HepG2 (cell line): Measurements from ENCODE around the gene LIME1. TPM values are rescaled to one million over a fixed set of nuclear protein-coding genes. Genes with fewer than 3 reads are reported as not detected.

Source experiments
- ATAC-seq: fragments of 200-7000 bp; cut with Tn5 transposase; 3 replicates; pipeline ENCODE4 v1.9.1; 2020; ENCODE audit warnings: mild to moderate bottlenecking, moderate library complexity
- BruUV-seq: library from RNA; stranded (reverse); fragments of 400-500 nt; replicated peaks from 2 replicates; lab custom pipeline; 2021; lab: Mats Ljungman, UMichigan
- CTCF ChIA-PET: fragments of 300-600 bp; formaldehyde crosslinking; extraction: SDS; loops from one replicate; lab custom pipeline; 2021; ENCODE audit warnings: low total read pairs, inconsistent platforms, low intra/inter-chr PET ratio; lab: Yijun Ruan, JAX
- POLR2A ChIA-PET: fragments of 350-600 bp; sonication (Branson Sonifier 250); formaldehyde crosslinking; loops from one replicate; lab custom pipeline; 2020; ENCODE audit warnings: antibody characterized with exemption, inconsistent platforms; lab: Yijun Ruan, JAX
- DNase-seq: peaks from one replicate; pipeline ENCODE4 v3.0.0-alpha.2; 2015; ENCODE audit warnings: low spot score
- FAIRE-seq: peaks from 3 replicates; lab custom pipeline; 2011; peaks lifted over from hg19 to GRCh38; lab: Jason Lieb, UNC
- H2AFZ ChIP-seq: one replicate; pipeline ENCODE4 v1.6.1; 2011; ENCODE audit warnings: low read length, inconsistent platforms
- H3K27ac ChIP-seq: fragments of 300-600 bp; 3 replicates; pipeline ENCODE4 v1.8.0; 2011; ENCODE audit warnings: mixed run types, mild to moderate bottlenecking, mixed read lengths, low read length, inconsistent platforms; ENCODE audit not compliant: insufficient read depth; ENCODE audit errors: extremely low read length
- H3K27me3 ChIP-seq, 2 experiments: fragments of 200-600 bp in 1 of 2; 2 replicates in 1 of 2; 3 replicates in 1 of 2; pipeline versions ENCODE4 v1.6.0 to v1.8.0; 2011; ENCODE audit warnings: low read length in 2 of 2, mild to moderate bottlenecking in 2 of 2, moderate library complexity in 2 of 2, inconsistent platforms in 1 of 2; ENCODE audit not compliant: insufficient read depth in 2 of 2, control insufficient read depth in 1 of 2
- H3K36me3 ChIP-seq, 2 experiments: fragments of 200-600 bp in 1 of 2; replicated peaks in 1 of 2; 2 replicates in 1 of 2; 3 replicates in 1 of 2; pipeline versions ENCODE4 v1.5.1 to v1.8.0; 2011; ENCODE audit warnings: low read length in 2 of 2, inconsistent platforms in 1 of 2; ENCODE audit not compliant: insufficient read depth in 2 of 2, control insufficient read depth in 1 of 2
- H3K4me1 ChIP-seq: 2 replicates; pipeline ENCODE4 v1.5.1; 2012; ENCODE audit warnings: low read length, inconsistent platforms; ENCODE audit not compliant: insufficient read depth
- H3K4me2 ChIP-seq: 2 replicates; pipeline ENCODE4 v1.6.0; 2011; ENCODE audit warnings: low read depth, low read length, inconsistent platforms
- H3K4me3 ChIP-seq, 3 experiments: fragments of 200-600 bp in 1 of 3; sonication (generic), shearing (Covaris generic) in 1 of 3; replicated peaks in 1 of 3; 2 replicates each; pipeline ENCODE4 v1.5.1; 2011 to 2016; ENCODE audit warnings: low read length in 3 of 3, inconsistent platforms in 2 of 3, low read depth in 2 of 3, mild to moderate bottlenecking in 2 of 3, control low read depth in 1 of 3, mixed read lengths in 1 of 3; ENCODE audit not compliant: insufficient read depth in 1 of 3
- H3K79me2 ChIP-seq: one replicate; pipeline ENCODE4 v1.6.1; 2011; ENCODE audit warnings: low read length, inconsistent platforms; ENCODE audit not compliant: insufficient read depth
- H3K9ac ChIP-seq: 2 replicates; pipeline ENCODE4 v1.6.0; 2011; ENCODE audit warnings: mild to moderate bottlenecking, low read depth, low read length, inconsistent platforms; ENCODE audit not compliant: insufficient read depth
- H3K9me3 ChIP-seq: 2 replicates; pipeline ENCODE4 v1.5.1; 2012; ENCODE audit warnings: mild to moderate bottlenecking, low read length
- H4K20me1 ChIP-seq: 2 replicates; pipeline ENCODE4 v1.6.0; 2011; ENCODE audit warnings: inconsistent platforms, mild to moderate bottlenecking, low read length, moderate library complexity; ENCODE audit not compliant: insufficient read depth
- CEBPZ ChIP-seq: IDR thresholded peaks from 2 replicates; pipeline ENCODE4 v1.6.1; 2012; ENCODE audit warnings: low read length, improper control_type of control experiment
- HNRNPL ChIP-seq: fragments of 200-400 bp; formaldehyde crosslinking; IDR thresholded peaks from 2 replicates; pipeline ENCODE4 v1.6.1; 2017; ENCODE audit warnings: mild to moderate bottlenecking, low read depth, low read length
- POLR2A ChIP-seq, 2 experiments: IDR thresholded peaks; 2 replicates each; pipeline ENCODE4 v1.6.1; 2011; ENCODE audit warnings: low read depth in 2 of 2, low read length in 2 of 2, mild to moderate bottlenecking in 1 of 2, moderate library complexity in 1 of 2; ENCODE audit not compliant: insufficient read depth in 1 of 2
- SKI ChIP-seq: fragments of 450-650 bp; IDR thresholded peaks from one replicate; pipeline ENCODE4 v1.6.1; 2018; ENCODE audit warnings: mild to moderate bottlenecking; ENCODE audit not compliant: partially characterized antibody
- ZNF281 ChIP-seq: sonication (generic); formaldehyde crosslinking; IDR thresholded peaks from 2 replicates; pipeline ENCODE4 v1.4.0; 2020; ENCODE audit warnings: missing genetic modification reagents, borderline replicate concordance
- ZNF788 ChIP-seq: sonication (generic); formaldehyde crosslinking; IDR thresholded peaks from 2 replicates; pipeline ENCODE4 v1.5.0; 2020; ENCODE audit warnings: mild to moderate bottlenecking, missing genetic modification reagents, borderline replicate concordance
- WGBS: methylation state at CpG from one replicate; pipeline ENCODE4 v1.1.6; 2017; ENCODE audit warnings: low lambda C conversion rate; 5-methylcytosine and 5-hydroxymethylcytosine counted together
- in situ Hi-C: cut with HindIII; loops from 2 replicates; pipeline ENCODE4 v1.10.0; 2017; ENCODE audit warnings: low pct_unique_long_range_greater_than_20kb; ENCODE audit not compliant: extremely low pct_ligation_motif_present
- intact Hi-C: fragments of 100-400 bp; cut with micrococcal nuclease; formaldehyde crosslinking; loops from one replicate; pipeline ENCODE4 v1.10.0; 2022; ENCODE audit not compliant: unreplicated experiment
- polyA plus RNA-seq, 8 experiments: library from polyadenylated mRNA; depleted of rRNA in 3 of 8; stranded (reverse) in 7 of 8; unstranded in 1 of 8; fragments of >200 nt; fragmentation: Illumina TruSeq in 4 of 8; extraction: Trizol in 4 of 8; gene quantifications; 2 replicates each; pipeline versions ENCODE4 v1.2.1 to v1.2.3, GENCODE V29; 2011 to 2016; ENCODE audit warnings: low read depth in 4 of 8, missing spikeins in 1 of 8, mixed read lengths in 1 of 8; ENCODE audit not compliant: insufficient read depth in 1 of 8
- total RNA-seq, 5 experiments: library from RNA; depleted of rRNA; stranded (reverse); fragments of >200 nt; fragmentation: Illumina TruSeq; extraction: Trizol; gene quantifications; 2 replicates each; pipeline ENCODE4 v1.2.3, GENCODE V29; 2016; ENCODE audit warnings: low read depth in 1 of 5
- TF ChIP-seq, protein P1 (sequence below): sonication (generic); formaldehyde crosslinking; IDR thresholded peaks from 2 replicates; pipeline ENCODE4 v1.8.0; 2022; ENCODE audit warnings: mild to moderate bottlenecking, missing genetic modification reagents, borderline replicate concordance
- TF ChIP-seq, protein P2 (sequence below): sonication (generic); formaldehyde crosslinking; IDR thresholded peaks from 2 replicates; pipeline ENCODE4 v1.4.0; 2020; ENCODE audit warnings: missing genetic modification reagents, mild to moderate bottlenecking, borderline replicate concordance

The LIME1 gene
- total and polyA plus RNA-seq, 2 of the 13 experiments (the other 11 are each of a cell fraction or from before 2014, with no cell fraction given), result 13.0 to 61.5 TPM

- no peaks in the 10 kb centered on the region for H3K9me3 ChIP-seq
- peaks cover 33% of the 10 kb centered on the region for H3K79me2 ChIP-seq
- H3K9ac ChIP-seq, result no peak overlapping the region
- 70% methylated on average over 24 of the region's 25 CpGs for WGBS
- ATAC-seq (no peak; the same call in 2 of the 3 replicates), FAIRE-seq (peak; percentile 8), DNase-seq (no peak)
- intact Hi-C loops (no loop called here), in situ Hi-C loops (no loop called here)
- no peak overlapping the region for H2AFZ ChIP-seq
- H3K4me2 ChIP-seq, result peak overlapping the region; percentile 48; the same call in 1 of the 2 replicates
- H3K4me1 ChIP-seq, result peaks cover 40% of the 10 kb centered on the region
- H3K4me3 ChIP-seq, result peak overlapping the region in 1 of 3 experiments; percentile 32; a peak in 1 of 6 replicates
- peak overlapping the region; percentile 93 for H3K27ac ChIP-seq
- CTCF ChIA-PET, result no interaction called here
- no TSS peak for BruUV-seq
- peaks cover 30 to 46% of the 10 kb centered on the region in 2 experiments for H3K36me3 ChIP-seq
- POLR2A ChIA-PET, result interaction anchor here (2.7 to 7.3 kb wide), 3 partner anchors 10 to 130 kb away, joined by 9 to 190 read pairs (median 56); partner anchors contain the start of genes ARFRP1, TPD52L2 and ZGPAT
- H4K20me1 ChIP-seq, result no peaks in the 10 kb centered on the region
- H3K27me3 ChIP-seq, result no peaks in the 10 kb centered on the region
- TF ChIP-seq ZNF788 (CRISPR knock-in tag) (0 out of 2 replicates have a peak, but pooled peaks have one; percentile 27), POLR2A (IDR thresholded peaks at IDR 0.05; ENCODE audit: insufficient read depth in 1 of 2, low read depth in 2 of 2, low read length in 2 of 2) (peak in 1 of 2 experiments; percentile 29; a peak in 2 of 4 replicates), SKI (peak; percentile 47), HNRNPL (peak; percentile 93), CEBPZ (no peak), ZNF281 (peak; percentile 73)
- TF ChIP-seq, protein P1, sequence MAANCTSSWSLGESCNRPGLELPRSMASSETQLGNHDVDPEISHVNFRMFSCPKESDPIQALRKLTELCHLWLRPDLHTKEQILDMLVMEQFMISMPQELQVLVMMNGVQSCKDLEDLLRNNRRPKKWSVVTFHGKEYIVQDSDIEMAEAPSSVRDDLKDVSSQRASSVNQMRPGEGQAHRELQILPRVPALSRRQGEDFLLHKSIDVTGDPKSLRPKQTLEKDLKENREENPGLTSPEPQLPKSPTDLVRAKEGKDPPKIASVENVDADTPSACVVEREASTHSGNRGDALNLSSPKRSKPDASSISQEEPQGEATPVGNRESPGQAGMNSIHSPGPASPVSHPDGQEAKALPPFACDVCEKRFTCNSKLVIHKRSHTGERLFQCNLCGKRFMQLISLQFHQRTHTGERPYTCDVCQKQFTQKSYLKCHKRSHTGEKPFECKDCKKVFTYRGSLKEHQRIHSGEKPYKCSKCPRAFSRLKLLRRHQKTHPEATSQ (CRISPR knock-in tag), result no peak
- TF ChIP-seq, protein P2, sequence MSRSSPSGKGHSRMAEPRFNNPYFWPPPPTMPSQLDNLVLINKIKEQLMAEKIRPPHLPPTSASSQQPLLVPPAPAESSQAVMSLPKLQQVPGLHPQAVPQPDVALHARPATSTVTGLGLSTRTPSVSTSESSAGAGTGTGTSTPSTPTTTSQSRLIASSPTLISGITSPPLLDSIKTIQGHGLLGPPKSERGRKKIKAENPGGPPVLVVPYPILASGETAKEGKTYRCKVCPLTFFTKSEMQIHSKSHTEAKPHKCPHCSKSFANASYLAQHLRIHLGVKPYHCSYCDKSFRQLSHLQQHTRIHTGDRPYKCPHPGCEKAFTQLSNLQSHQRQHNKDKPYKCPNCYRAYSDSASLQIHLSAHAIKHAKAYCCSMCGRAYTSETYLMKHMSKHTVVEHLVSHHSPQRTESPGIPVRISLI, result no peak
Observed at GRCh38 chr20:63734111-63734945, 2.1 kb upstream of the LIME1 start.
